Breast epithelium (tissue), 4 donors: ENCODE results near the gene TXLNB. TPM values are rescaled to one million over a fixed set of nuclear protein-coding genes. Genes with fewer than 3 reads are reported as not detected.
A peak's percentile ranks its signal among the peaks of the same experiment; 100 is the strongest.

ENCODE experiments used
- DNase-seq, 2 donors: peaks; one replicate each; pipeline ENCODE4 v3.0.0-alpha.2; 2019; ENCODE audit warnings: low spot score in 2 of 2
- H3K27ac ChIP-seq, 2 donors: fragments of 200-600 bp; sonication (generic) in 1 of 2; one replicate each; pipeline ENCODE4 v1.5.1; 2016 to 2019; ENCODE audit warnings: mild to moderate bottlenecking in 1 of 2
- H3K27me3 ChIP-seq, 2 donors: fragments of 200-600 bp; sonication (generic) in 1 of 2; one replicate each; pipeline versions ENCODE4 v1.5.1 to v1.6.0; 2017 to 2019; ENCODE audit warnings: control low read depth in 1 of 2, mild to moderate bottlenecking in 1 of 2
- H3K36me3 ChIP-seq: fragments of 200-600 bp; one replicate; pipeline ENCODE4 v1.5.1; 2019
- H3K4me1 ChIP-seq, 2 donors: fragments of 200-600 bp; sonication (generic); one replicate each; pipeline ENCODE4 v1.5.1; 2016 to 2019; ENCODE audit warnings: control low read depth in 1 of 2
- H3K4me3 ChIP-seq, 3 donors: fragments of 200-600 bp; sonication (generic); 1 replicate in 2 of 3; 2 replicates in 1 of 3; pipeline ENCODE4 v1.5.1; 2016 to 2019; ENCODE audit warnings: mild to moderate bottlenecking in 3 of 3, moderate library complexity in 2 of 3
- H3K9me3 ChIP-seq, 2 donors: fragments of 200-600 bp; sonication (generic) in 1 of 2; one replicate each; pipeline ENCODE4 v1.5.1; 2016 to 2019; ENCODE audit warnings: control low read depth in 1 of 2
- POLR2A ChIP-seq: fragments of 450-650 bp; IDR thresholded peaks from one replicate; pipeline ENCODE4 v1.6.1; 2016; ENCODE audit warnings: antibody characterized with exemption, mild to moderate bottlenecking, moderate library complexity
- POLR2AphosphoS5 ChIP-seq, 3 donors: sonication (generic); formaldehyde crosslinking; IDR thresholded peaks; one replicate each; pipeline ENCODE4 v1.6.1; 2017; ENCODE audit warnings: antibody characterized with exemption in 3 of 3
- intact Hi-C: fragments of 100-400 bp; cut with DNase I; formaldehyde crosslinking; loops from one replicate; pipeline ENCODE4 v1.15.1; 2023; ENCODE audit warnings: low total_unique reads
- total RNA-seq, 3 donors: library from RNA; depleted of rRNA; stranded (reverse); fragments of >200 nt; gene quantifications; one replicate each; pipeline ENCODE4 v1.1.0, GENCODE V29; 2016
- TF ChIP-seq, protein P1 (sequence below), 3 donors: fragments of 450-650 bp; IDR thresholded peaks; one replicate each; pipeline ENCODE4 v1.5.1; 2016 to 2017; ENCODE audit warnings: antibody characterized with exemption in 3 of 3, mild to moderate bottlenecking in 3 of 3, moderate library complexity in 3 of 3

Gene TXLNB
- total RNA-seq, 3 donors from 2014 or later = 0.96 to 2.9 (median 2.5) TPM

DNA sequence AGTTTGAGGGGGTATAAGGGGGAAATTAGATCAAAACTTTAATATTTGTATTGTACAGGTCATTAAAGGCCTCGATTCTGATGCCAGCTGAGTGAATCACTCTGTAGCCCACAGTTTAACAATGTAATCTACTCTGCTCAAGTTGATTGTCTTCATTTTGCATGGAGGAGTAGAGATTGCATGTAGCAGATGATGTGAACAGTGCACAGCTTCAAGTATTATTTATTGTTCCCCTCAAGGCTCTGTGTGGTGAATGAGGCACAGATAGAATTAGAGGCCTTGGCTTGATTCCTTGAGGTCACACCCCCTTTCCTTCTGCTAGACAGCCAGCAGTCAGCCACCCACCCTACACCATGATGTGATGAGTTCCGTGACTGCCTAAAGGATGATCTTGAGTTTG, 38.1 kb downstream of the TXLNB start:
- no peaks in the 10 kb centered on the region for H3K9me3 ChIP-seq
- intact Hi-C loops = no loop called here
- H3K4me1 ChIP-seq = no peaks in the 10 kb centered on the region

DNA sequence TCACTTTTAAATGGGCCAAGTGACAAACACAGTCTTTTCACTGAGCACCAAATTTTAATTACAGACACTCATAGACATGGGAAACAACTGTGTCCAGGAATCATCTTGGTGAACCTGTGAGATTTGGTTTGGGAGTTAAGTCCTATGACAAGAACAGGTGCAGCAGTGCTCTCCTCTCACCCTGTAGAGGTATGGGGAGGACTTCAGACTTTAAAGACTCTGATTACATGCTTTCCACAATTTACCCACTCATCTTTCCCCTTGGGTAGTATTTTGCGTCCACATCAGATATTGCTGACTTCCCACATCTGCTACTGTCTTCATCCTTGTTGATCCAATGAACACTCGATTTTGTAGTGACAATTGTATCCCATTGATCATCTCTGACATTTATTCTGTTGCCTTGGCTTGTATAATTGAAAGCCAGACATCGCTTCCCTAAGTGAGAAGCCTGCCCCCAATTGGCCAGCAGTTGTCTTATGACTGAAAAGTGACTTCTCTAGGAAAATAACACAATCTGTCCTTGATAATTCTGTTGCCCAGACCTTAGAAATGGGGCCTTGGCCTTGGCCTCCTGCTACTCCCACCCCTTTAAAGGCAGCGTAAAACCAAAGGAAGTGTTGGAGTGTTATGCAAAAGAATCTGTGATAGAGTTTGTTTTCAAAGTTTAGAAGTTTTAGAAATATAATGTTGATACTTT, 40.0 kb downstream of the TXLNB start:
- TF ChIP-seq, protein P1, sequence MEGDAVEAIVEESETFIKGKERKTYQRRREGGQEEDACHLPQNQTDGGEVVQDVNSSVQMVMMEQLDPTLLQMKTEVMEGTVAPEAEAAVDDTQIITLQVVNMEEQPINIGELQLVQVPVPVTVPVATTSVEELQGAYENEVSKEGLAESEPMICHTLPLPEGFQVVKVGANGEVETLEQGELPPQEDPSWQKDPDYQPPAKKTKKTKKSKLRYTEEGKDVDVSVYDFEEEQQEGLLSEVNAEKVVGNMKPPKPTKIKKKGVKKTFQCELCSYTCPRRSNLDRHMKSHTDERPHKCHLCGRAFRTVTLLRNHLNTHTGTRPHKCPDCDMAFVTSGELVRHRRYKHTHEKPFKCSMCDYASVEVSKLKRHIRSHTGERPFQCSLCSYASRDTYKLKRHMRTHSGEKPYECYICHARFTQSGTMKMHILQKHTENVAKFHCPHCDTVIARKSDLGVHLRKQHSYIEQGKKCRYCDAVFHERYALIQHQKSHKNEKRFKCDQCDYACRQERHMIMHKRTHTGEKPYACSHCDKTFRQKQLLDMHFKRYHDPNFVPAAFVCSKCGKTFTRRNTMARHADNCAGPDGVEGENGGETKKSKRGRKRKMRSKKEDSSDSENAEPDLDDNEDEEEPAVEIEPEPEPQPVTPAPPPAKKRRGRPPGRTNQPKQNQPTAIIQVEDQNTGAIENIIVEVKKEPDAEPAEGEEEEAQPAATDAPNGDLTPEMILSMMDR (IDR thresholded peaks at IDR 0.05) = no peak
- TF ChIP-seq POLR2AphosphoS5 (IDR thresholded peaks at IDR 0.05) (no peak), POLR2A (no peak)
- DNase-seq = no peak
- intact Hi-C loops = no loop called here

More for the DNA sequence above, 38.1 kb downstream of the TXLNB start:
- Histone ChIP-seq H3K27me3 (no peaks in the 10 kb centered on the region), H3K4me3 (no peak overlapping the region), H3K27ac (no peak overlapping the region), H3K36me3 (no peaks in the 10 kb centered on the region)
- no peak for DNase-seq
- TF ChIP-seq, protein P1 (IDR thresholded peaks at IDR 0.05) = no peak
- TF ChIP-seq POLR2AphosphoS5 (IDR thresholded peaks at IDR 0.05) = no peak
- no peak for TF ChIP-seq POLR2A

DNA sequence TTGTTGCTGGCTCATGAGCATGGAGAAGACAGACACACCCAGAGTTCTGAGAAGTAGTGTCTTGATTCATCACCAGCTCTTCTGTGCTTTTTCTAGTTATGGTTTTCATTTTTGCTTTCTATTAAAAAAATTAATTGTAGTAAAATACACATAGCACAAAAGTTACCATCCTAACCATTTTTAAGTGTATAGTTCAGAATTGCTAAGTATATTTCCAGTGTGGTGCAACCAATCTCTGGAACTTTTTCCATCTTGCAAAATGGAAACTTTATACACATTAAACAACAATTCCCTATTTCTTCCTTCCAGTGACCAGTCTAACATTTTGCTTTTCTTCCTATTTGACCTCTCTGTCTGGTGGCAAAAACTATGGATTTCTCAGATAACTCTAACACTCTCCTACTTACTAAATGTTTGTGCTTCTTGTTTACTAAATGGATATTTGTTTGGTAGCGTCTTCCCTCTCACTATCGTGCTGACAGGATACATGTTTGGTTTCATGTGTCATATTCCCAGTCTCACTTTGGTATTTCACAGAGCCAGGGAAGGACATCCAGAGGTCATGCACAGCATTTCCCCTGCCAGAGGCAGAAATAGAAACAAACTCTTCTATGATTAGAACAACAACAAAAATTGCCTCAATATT, 40.6 kb downstream of the TXLNB start:
- Histone ChIP-seq H3K27me3 (no peaks in the 10 kb centered on the region), H3K9me3 (no peaks in the 10 kb centered on the region), H3K4me1 (no peaks in the 10 kb centered on the region), H3K4me3 (no peak overlapping the region), H3K27ac (peak overlapping the region; percentile 21 to 28), H3K36me3 (no peaks in the 10 kb centered on the region)
- TF ChIP-seq POLR2AphosphoS5 (IDR thresholded peaks at IDR 0.05) (no peak), POLR2A (no peak)
- TF ChIP-seq, protein P1 (IDR thresholded peaks at IDR 0.05) = no peak
- intact Hi-C loops = no loop called here
- no peak for DNase-seq

More for the DNA sequence above, 40.0 kb downstream of the TXLNB start:
- Histone ChIP-seq H3K4me3 (no peak overlapping the region), H3K27ac (peak overlapping the region; percentile 21 to 28), H3K36me3 (no peaks in the 10 kb centered on the region), H3K9me3 (no peaks in the 10 kb centered on the region), H3K27me3 (no peaks in the 10 kb centered on the region), H3K4me1 (no peaks in the 10 kb centered on the region)

DNA sequence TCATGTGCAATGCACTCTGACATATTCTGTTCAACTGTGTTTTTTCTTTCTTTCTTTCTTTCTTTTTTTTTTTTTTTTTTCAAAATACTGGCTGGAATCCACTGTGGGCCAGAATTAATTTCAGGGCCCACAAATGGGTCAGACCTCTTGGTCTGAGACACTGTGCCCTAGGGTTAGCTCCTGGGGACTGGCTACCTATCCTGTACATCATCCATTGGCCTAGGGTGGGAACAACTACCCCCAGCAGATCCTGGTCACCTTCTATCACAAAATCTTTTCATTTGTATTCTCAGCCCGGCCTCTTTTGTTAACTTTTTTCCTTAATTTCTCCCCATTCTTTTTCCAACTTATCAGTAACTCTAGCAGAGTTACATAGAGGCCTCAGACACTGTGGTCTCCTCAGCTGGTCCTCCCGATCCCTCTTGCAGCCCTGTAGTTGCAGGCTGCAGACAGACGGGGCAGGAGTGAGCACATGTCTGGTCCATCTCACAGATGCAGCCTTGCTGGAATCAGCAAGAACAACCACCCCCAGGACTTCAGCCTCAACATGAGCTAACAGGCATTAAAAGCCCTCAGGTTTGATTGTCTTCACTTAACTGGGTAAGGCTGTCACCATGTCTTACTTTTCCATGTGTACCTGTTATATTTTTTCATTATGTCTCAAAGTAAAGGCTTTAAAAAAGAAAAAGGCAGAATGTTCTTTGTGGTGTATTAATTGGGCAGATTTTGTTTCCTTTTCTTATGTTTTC, 41.3 kb downstream of the TXLNB start:
- DNase-seq = no peak
- Histone ChIP-seq H3K27me3 (no peaks in the 10 kb centered on the region), H3K4me1 (no peaks in the 10 kb centered on the region), H3K27ac (peak overlapping the region in 1 of 2 donors; percentile 5), H3K4me3 (no peak overlapping the region), H3K9me3 (no peaks in the 10 kb centered on the region), H3K36me3 (no peaks in the 10 kb centered on the region)
- intact Hi-C loops = no loop called here
- TF ChIP-seq, protein P1 (IDR thresholded peaks at IDR 0.05) = peak; percentile 12 to 48 (median 27)
- TF ChIP-seq POLR2AphosphoS5 (IDR thresholded peaks at IDR 0.05) (no peak), POLR2A (no peak)

DNA sequence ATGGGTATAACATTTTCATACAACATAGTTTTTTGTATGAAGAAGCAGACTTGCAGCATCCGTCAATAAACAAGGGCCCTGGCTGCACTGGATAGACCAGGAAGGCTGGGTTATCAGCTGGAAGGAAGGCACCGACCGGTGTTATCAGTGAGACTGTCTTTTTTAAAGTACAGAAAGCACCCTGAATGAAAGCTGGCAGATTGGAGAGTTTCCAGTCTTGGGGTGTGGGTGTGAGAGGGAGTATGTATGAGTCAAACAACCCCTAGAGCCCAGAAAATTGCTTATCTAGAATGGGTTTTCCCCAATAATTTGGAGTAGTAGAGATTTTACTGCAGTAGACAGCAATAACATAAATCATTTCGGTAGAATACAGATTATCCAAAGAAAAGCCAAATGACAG, 42.4 kb downstream of the TXLNB start:
- Histone ChIP-seq H3K4me1 (no peaks in the 10 kb centered on the region), H3K9me3 (no peaks in the 10 kb centered on the region), H3K36me3 (no peaks in the 10 kb centered on the region), H3K4me3 (no peak overlapping the region), H3K27me3 (no peaks in the 10 kb centered on the region), H3K27ac (no peak overlapping the region)
- intact Hi-C loops = no loop called here
- DNase-seq = no peak
- TF ChIP-seq POLR2A = no peak
- no peak for TF ChIP-seq POLR2AphosphoS5 (IDR thresholded peaks at IDR 0.05)
- TF ChIP-seq, protein P1 (IDR thresholded peaks at IDR 0.05) = no peak
